Astrocyte of the spinal cord (primary cell): ENCODE results near the gene PTPRD.

Experiments
- DNase-seq: peaks from one replicate; pipeline ENCODE4 v3.0.0; 2011; ENCODE audit warnings: low read depth, low spot score
- H3K4me3 ChIP-seq: 2 replicates; pipeline ENCODE4 v1.5.1; 2011; ENCODE audit warnings: low read depth, mild to moderate bottlenecking, low read length, moderate library complexity
- in situ Hi-C: cut with HindIII; loops from 2 replicates; pipeline ENCODE4 v1.10.0; 2017; ENCODE audit warnings: low sequenced_read_pairs
- TF ChIP-seq, protein P1 (sequence below): IDR thresholded peaks from 2 replicates; pipeline ENCODE4 v1.5.1; 2012; ENCODE audit warnings: low read depth, mild to moderate bottlenecking, low read length, inconsistent platforms

PTPRD gene

GRCh38 chr9:8287970-8288369, 2324.8 kb downstream of the PTPRD start:
- no peak overlapping the region for H3K4me3 ChIP-seq
- in situ Hi-C loops, result no loop called here
- no peak for DNase-seq
- TF ChIP-seq, protein P1, sequence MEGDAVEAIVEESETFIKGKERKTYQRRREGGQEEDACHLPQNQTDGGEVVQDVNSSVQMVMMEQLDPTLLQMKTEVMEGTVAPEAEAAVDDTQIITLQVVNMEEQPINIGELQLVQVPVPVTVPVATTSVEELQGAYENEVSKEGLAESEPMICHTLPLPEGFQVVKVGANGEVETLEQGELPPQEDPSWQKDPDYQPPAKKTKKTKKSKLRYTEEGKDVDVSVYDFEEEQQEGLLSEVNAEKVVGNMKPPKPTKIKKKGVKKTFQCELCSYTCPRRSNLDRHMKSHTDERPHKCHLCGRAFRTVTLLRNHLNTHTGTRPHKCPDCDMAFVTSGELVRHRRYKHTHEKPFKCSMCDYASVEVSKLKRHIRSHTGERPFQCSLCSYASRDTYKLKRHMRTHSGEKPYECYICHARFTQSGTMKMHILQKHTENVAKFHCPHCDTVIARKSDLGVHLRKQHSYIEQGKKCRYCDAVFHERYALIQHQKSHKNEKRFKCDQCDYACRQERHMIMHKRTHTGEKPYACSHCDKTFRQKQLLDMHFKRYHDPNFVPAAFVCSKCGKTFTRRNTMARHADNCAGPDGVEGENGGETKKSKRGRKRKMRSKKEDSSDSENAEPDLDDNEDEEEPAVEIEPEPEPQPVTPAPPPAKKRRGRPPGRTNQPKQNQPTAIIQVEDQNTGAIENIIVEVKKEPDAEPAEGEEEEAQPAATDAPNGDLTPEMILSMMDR, result no peak

DNA sequence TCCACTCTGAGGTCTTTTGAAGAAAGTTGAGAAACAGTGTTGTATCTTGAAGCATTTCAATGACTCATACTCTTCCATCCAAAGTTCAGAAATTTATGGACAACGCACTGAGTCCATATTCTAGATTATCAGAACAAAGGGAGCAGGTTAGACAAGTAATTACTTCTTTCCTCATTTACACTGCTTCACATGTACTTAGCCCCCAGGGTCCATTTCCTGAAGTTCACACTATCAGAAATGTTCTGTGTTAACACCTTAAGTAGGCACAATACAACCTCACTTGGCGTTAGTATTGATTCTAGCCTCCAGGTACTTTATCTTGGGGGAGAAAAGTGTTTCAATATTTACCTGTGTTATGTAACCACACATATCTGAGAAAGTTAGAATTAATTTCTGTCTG, 2325.3 kb downstream of the PTPRD start:
- in situ Hi-C loops, result no loop called here
- no peak for DNase-seq
- no peak overlapping the region for H3K4me3 ChIP-seq
- TF ChIP-seq, protein P1, result no peak

- in situ Hi-C loops, result no loop called here
- TF ChIP-seq, protein P1, result no peak
These were observed 2327.9 kb downstream of the PTPRD start for GRCh38 chr9:8284884-8285283.

GRCh38 chr9:8282535-8282934, 2330.3 kb downstream of the PTPRD start:
- TF ChIP-seq, protein P1, result no peak
- in situ Hi-C loops, result no loop called here

More at GRCh38 chr9:8284884-8285283, 2327.9 kb downstream of the PTPRD start:
- DNase-seq, result no peak
- no peak overlapping the region for H3K4me3 ChIP-seq

DNA sequence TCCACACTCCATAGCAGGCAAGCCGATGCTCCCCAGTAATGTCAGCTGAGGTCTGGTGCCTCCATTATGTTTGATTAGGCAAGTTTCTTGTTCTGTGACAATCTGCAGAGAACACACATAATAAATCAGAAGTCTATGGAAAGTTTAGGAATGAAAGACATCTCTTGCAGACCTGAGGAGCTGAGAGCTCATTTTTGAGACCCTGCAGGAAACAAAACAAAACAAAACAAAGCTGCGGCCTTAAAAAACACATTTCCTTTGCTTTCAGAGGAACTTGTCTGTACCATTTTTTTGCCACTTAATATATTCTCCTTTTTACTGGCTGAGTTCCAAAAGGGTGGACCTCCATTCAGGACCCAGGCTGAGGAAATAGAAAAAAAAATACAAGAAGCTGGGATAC, 2332.0 kb downstream of the PTPRD start:
- TF ChIP-seq, protein P1, result no peak
- in situ Hi-C loops, result no loop called here

More at GRCh38 chr9:8282535-8282934, 2330.3 kb downstream of the PTPRD start:
- H3K4me3 ChIP-seq, result no peak overlapping the region
- no peak for DNase-seq

GRCh38 chr9:8278048-8278447, 2334.8 kb downstream of the PTPRD start:
- H3K4me3 ChIP-seq, result no peak overlapping the region
- TF ChIP-seq, protein P1, result no peak
- DNase-seq, result no peak
- in situ Hi-C loops, result no loop called here

More for the DNA sequence above, 2332.0 kb downstream of the PTPRD start:
- H3K4me3 ChIP-seq, result no peak overlapping the region
- DNase-seq, result no peak

GRCh38 chr9:8270235-8270634, 2342.6 kb downstream of the PTPRD start:
- DNase-seq, result no peak
- in situ Hi-C loops, result no loop called here
- H3K4me3 ChIP-seq, result no peak overlapping the region
- TF ChIP-seq, protein P1, result no peak
